Forelimb muscle (tissue), 1 donor: ENCODE data around the gene NBPF11. TPM values are rescaled to one million over a fixed set of nuclear protein-coding genes. Genes with fewer than 3 reads are reported as not detected.

Experiments
- polyA plus RNA-seq: library from polyadenylated mRNA; unstranded; fragments of 120-200 nt; gene quantifications from one replicate; pipeline ENCODE4 v1.2.1, GENCODE V29; 2013; ENCODE audit not compliant: insufficient read length

Gene NBPF11
- polyA plus RNA-seq, 1 donor, result 15.1 TPM

Other genes starting within 250 kb of the NBPF11 start
- not detected for gene GJA8, start 249.5 kb downstream of the NBPF11 start, polyA plus RNA-seq
- 23.4 TPM for gene GPR89B, start 223.9 kb downstream of the NBPF11 start, polyA plus RNA-seq